Stimulated activated CD4-positive, alpha-beta T cell treated with anti-CD3 and anti-CD28 coated beads, Interleukin-15, amount 100 ng/mL, for 1 hour (primary cell): ENCODE results near the gene THEM4.
"Not testable (repeated sequence)": the region's sequence is repeated elsewhere in the genome, so short reads cannot be mapped to it uniquely, and the experiment has no call there.

Experiments
- DNase-seq, 2 donors: peaks; one replicate each; pipeline ENCODE4 v3.0.0-alpha.2; 2020; ENCODE audit warnings: low read depth in 1 of 2, low spot score in 1 of 2

Gene THEM4

GRCh38 chr1:151897991-151898431 lies 11.3 kb downstream of the THEM4 start:
- no peak for DNase-seq

DNA sequence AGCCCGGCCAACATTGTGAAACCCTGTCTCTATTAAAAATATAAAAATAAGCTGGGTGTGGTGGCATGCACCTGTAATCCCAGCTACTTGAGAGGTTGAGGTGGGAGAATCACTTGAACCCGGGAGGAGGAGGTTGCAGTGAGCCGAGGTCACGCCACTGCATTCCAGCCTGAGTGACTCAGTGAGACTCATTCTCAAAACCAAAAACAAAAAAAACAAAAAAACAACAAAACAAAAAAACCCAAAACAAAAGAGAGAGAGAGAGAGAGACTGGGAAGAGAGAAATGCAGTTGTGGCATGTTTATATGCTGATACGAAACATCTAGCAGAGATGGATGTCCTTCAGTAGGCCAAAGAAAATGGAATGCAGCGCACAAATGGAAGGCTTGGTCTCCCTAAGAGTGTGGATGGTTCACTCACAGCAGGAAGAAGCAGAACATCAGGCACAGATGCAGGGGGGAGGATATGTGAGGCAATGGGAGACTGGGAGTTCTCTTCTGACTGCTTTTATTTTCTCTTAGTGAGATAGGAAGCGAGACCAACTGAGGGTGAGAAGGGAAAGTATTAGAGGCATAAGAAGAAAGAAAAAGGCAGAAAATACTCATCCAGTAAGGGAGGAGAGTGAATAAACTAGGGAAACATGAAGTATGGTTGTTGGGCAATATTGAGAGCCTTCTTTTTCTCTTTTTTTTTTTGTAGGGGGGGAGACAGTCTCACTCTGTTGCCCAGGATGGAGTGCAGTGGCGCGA lies 16.0 kb downstream of the THEM4 start:
- DNase-seq = no peak

DNA sequence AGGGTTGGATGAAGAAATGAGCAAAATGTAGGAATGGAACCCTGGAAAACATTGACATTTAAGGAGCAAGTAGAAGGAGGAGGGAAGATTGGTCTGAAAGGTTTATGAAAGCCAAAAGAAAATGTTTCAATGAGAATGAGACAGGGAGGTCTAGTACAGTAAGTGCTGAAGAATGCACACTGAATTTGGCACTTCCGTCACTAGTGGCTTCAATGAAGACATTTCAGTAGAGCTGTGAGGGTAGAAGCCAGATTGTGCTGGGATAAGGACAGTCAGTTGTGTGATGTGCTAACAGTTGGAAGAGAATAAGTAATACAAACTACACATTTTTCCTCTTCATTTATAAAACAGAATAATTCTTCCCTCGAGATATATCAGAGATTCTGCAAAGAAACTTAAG lies 17.1 kb downstream of the THEM4 start:
- DNase-seq = no peak

GRCh38 chr1:151891512-151891911 lies 17.8 kb downstream of the THEM4 start:
- no peak for DNase-seq

DNA sequence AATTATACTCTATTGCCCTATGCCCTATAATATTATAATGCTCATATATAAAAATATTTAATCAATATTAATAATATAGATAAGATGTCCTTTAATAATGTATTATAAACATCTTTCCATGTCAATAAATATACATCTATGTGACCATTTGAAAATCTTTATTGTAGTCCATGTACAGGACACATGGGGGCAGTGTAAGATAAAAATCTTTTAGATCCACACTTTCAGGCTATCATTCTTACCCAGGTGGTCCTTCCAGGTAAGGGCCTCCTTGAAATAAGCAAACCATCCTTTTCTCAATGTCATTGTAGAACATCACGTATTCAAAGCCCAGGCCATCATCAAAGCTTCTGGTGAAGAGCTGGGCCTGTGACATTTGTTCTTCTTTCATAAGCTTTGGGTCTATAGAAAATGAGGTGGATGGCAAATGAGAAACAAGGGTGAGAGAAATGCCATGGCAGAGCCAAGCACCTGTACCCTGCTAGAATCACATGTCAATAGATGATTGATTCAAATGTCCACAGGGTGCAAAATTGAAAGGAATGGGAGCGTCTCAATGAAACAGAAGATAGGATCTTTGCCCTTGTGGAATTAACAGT lies 20.2 kb downstream of the THEM4 start:
- DNase-seq = no peak

- DNase-seq = no peak
Observed at GRCh38 chr1:151887028-151887427, 22.3 kb downstream of the THEM4 start.

- DNase-seq = no peak
Observed at GRCh38 chr1:151885479-151885878, 23.8 kb downstream of the THEM4 start.

DNA sequence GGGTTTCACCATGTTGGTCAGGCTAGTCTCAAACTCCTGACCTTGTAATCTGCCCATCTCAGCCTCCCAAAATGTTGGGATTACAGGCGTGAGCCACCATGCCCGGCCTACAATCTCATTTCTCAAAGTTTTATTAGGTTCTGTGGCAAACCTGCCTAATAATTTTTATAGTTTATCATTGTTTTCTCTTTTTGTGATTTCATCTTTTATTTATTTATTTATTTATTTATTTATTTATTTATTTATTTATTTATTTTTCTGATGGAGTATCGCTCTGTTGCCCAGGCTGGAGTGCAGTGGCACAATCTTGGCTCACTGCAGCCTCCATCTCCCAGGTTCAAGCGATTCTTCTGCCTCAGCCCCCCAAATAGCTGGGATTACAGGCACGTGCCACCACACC lies 24.4 kb downstream of the THEM4 start:
- DNase-seq = not testable (repeated sequence)

- DNase-seq = not testable (repeated sequence)
Observed at GRCh38 chr1:151884445-151884844, 24.9 kb downstream of the THEM4 start.

GRCh38 chr1:151883898-151884297 lies 25.4 kb downstream of the THEM4 start:
- not testable (repeated sequence) for DNase-seq

DNA sequence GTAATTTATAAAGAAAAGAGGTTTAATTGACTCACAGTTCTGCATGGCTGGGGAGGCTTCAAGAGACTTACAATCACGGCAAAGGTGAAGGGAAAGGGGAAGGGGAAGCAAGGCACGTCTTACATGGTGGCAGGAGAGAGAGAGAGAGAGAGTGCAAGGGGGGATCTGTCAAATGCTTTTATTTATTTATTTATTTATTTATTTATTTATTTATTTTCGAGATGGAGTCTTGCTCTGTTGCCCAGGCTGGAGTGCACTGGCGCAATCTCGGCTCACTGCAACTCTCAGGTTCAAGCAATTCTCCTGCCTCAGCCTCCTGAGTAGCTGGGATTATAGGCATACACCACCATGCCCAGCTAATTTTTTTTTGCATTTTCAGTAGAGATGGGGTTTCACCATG lies 26.4 kb downstream of the THEM4 start:
- DNase-seq = not testable (repeated sequence)

- DNase-seq = no peak
Observed at GRCh38 chr1:151882466-151882865, 26.8 kb downstream of the THEM4 start.

GRCh38 chr1:151881479-151881878 lies 27.8 kb downstream of the THEM4 start:
- DNase-seq = no peak

GRCh38 chr1:151875419-151876097 lies 33.8 kb downstream of the THEM4 start:
- DNase-seq = no peak

- DNase-seq = not testable (repeated sequence)
Observed at GRCh38 chr1:151872776-151873175, 36.5 kb downstream of the THEM4 start.

DNA sequence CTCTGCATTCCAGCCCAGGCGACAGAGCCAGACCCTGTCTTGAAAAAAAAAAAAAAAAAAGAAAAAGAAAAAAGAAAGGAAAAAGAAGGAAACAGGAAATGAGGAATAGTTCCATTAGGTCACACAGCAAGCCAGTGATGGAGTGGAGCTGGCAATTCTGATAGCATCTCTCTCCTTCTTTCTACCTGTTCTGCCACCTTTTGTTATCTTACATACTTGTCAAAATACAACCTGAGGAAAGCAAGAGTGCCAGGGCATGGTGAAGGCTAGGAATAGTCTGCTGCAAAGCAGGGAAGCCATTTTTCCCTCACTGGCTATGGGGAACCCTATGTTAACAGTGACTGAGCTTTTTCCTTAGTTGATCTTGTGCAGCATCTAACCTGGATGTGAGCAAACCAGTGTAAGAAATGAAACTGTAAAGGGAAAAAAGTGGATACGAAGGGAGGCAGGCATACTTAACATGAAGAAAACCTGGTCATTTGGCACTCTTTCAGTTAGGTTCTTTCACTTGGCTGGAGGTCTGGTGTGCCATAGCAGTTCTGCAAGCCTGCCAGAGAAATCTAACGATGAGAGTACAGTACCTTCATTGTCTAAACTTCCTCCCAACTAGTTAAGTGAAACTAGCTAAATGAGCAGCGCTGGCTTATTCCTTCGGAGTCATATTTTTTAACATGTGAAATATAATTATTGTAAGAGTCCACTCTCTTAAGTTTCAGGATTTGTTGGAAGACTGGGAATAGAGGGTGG lies 37.9 kb downstream of the THEM4 start:
- DNase-seq = no peak

GRCh38 chr1:151868486-151868885 lies 40.8 kb downstream of the THEM4 start:
- DNase-seq = no peak

GRCh38 chr1:151867765-151868411 lies 41.4 kb downstream of the THEM4 start:
- no peak for DNase-seq

DNA sequence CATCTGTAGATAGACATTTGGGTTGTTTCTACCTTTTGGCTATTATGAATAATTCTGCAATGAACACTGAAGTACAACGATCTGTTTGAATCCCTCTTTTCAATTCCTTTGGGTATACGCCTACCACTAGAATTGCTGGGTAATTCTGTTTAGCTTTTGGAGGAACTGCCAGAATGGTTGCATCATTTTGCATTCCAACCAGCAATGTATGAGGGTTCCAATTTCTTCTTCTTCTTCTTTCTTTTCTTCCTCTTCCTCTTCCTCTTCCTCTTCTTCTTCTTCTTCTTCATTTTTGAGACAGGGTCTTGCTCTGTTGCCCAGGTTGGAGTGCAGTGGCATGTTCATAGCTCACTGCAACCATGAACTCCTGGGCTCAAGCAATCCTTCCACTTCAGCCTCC lies 42.0 kb downstream of the THEM4 start:
- DNase-seq = no peak

GRCh38 chr1:151864411-151864810 lies 44.9 kb downstream of the THEM4 start:
- DNase-seq = no peak

DNA sequence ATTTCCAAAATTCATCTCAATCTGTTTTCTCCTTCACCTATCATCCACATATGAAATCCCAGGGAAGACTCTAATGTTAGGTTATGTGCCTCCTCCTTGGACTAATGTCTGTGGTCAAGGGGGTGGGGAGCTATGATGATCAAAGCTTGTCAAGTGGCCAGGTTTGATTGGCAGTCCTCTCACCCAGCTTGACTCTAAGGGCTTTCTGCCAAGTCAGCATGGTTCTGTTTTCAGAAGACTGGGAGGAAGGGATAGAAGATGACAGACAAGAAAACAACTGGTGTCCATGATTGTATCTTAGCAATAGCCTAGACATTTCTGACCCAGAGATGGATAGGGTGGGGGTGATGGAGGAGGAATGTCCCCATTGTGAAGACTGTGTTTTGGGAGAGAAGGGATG lies 46.7 kb downstream of the THEM4 start:
- no peak for DNase-seq
